ENCODE results near the gene MS4A15. TPM values are rescaled to one million over a fixed set of nuclear protein-coding genes. Genes with fewer than 3 reads are reported as not detected.
"Not testable (repeated sequence)": the region's sequence is repeated elsewhere in the genome, so short reads cannot be mapped to it uniquely, and the experiment has no call there.

The MS4A15 gene
- total and polyA plus RNA-seq, 2 experiments from 2014 or later, result not detected

DNA sequence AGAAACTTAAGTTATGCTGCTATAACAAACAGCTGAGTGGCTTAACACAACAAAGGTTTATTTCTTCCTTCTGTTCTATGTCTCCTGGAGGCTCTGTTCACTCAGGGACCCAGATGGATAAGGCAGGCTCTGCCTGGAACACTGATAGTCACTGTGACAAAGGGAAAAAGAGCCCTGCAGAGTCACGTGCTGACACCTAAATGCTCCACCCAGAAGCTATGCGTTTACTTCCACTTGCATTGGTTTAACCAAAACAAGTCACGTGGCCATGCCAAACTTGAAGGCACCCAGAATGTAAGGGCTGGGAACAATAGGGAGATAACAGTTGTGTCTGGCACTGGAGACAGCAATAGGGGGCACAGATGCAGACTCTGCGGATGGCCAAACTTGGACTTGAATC lies 3.4 kb upstream of the MS4A15 start:
- H3K27ac ChIP-seq, result no peak overlapping the region
- H3K4me3 ChIP-seq, result no peak overlapping the region
- no peaks in the 10 kb centered on the region for H3K9me3 ChIP-seq (ENCODE audit: low read depth)
- H3K27me3 ChIP-seq, result no peaks in the 10 kb centered on the region
- H3K36me3 ChIP-seq, result no peaks in the 10 kb centered on the region
- TF ChIP-seq, protein P1, sequence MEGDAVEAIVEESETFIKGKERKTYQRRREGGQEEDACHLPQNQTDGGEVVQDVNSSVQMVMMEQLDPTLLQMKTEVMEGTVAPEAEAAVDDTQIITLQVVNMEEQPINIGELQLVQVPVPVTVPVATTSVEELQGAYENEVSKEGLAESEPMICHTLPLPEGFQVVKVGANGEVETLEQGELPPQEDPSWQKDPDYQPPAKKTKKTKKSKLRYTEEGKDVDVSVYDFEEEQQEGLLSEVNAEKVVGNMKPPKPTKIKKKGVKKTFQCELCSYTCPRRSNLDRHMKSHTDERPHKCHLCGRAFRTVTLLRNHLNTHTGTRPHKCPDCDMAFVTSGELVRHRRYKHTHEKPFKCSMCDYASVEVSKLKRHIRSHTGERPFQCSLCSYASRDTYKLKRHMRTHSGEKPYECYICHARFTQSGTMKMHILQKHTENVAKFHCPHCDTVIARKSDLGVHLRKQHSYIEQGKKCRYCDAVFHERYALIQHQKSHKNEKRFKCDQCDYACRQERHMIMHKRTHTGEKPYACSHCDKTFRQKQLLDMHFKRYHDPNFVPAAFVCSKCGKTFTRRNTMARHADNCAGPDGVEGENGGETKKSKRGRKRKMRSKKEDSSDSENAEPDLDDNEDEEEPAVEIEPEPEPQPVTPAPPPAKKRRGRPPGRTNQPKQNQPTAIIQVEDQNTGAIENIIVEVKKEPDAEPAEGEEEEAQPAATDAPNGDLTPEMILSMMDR (IDR thresholded peaks at IDR 0.05; ENCODE audit: low read depth, low read length), result no peak
- no peaks in the 10 kb centered on the region for H3K4me1 ChIP-seq (ENCODE audit: low read depth)
- DNase-seq (ENCODE audit: low read depth in 1 of 2, low spot score in 1 of 2), result no peak

DNA sequence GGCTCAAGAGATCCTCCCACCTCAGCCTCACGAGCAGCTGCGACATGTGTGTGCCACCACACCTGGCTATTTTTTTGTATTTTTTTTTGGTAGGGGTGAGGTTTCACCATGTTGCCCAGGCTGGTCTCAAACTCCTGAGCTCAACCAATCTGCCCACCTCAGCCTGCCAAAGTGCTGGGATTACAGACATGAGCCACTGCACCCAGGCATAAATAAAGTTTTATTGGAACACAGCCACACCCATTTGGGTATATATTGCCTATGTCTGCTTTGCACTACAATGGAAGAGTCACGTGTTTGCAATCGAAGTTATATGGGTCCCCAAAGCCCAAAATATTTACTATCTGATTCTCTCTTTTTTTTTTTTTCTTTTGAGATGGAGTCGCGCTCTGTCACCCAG lies 1.8 kb upstream of the MS4A15 start:
- TF ChIP-seq, protein P1 (IDR thresholded peaks at IDR 0.05; ENCODE audit: low read depth, low read length), result no peak
- Histone ChIP-seq H3K36me3 (no peaks in the 10 kb centered on the region), H3K27me3 (no peaks in the 10 kb centered on the region), H3K4me1 (ENCODE audit: low read depth) (no peaks in the 10 kb centered on the region), H3K27ac (no peak overlapping the region), H3K9me3 (ENCODE audit: low read depth) (no peaks in the 10 kb centered on the region), H3K4me3 (no peak overlapping the region)
- no peak for DNase-seq (ENCODE audit: low read depth in 1 of 2, low spot score in 1 of 2)

DNA sequence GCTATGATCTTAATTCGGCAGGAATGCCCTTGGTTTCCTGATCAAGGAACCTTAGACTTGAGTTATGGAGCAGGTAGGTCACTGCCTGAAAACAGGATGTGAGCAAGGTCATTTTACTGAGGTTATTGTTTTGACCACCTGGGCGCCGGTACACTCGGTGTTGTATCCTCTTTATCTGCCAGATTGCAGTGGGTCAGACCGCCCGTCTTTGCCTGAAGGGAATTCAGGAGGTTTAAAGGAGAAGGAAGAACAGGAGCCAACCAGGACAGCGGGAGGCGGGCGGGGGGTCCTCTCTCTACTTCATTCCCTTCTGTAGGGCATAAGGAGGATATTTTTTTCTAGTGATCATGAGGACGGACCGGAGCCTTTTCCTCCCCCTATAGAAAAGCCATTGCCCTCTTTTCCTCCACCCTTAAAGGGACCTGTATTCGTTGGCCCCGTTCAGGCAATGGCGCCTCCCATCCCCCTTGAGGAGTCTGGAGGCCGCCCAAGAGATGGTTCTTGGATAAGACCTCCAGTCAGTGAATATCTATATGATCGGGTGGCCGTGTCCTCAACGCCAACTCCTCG lies 649 bp downstream of the MS4A15 start:
- no peaks in the 10 kb centered on the region for H3K9me3 ChIP-seq (ENCODE audit: low read depth)
- no peak overlapping the region for H3K27ac ChIP-seq
- no peaks in the 10 kb centered on the region for H3K4me1 ChIP-seq (ENCODE audit: low read depth)
- no peak for DNase-seq (ENCODE audit: low read depth in 1 of 2, low spot score in 1 of 2)
- no peaks in the 10 kb centered on the region for H3K36me3 ChIP-seq
- no peak overlapping the region for H3K4me3 ChIP-seq
- TF ChIP-seq, protein P1 (IDR thresholded peaks at IDR 0.05; ENCODE audit: low read depth, low read length), result no peak
- H3K27me3 ChIP-seq, result no peaks in the 10 kb centered on the region

DNA sequence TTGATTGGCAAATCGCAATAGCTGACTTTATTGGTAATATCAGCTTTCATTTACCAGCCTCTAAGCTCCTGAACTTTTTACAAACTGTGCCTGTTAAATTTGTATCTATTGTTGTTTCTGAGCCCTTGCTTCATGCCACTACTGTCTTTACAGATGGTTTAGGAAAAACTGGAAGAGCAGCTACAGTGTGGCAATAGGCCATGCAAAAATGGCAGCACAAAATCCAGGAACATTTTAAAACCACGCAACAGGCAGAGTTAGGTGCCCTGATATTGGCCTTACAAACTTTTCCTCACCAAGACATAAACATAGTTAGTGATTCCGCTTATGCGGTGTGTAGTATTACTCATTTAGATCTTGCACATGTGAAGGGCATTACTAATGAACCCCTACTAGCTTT lies 2.0 kb downstream of the MS4A15 start:
- not testable (repeated sequence) for H3K4me1 ChIP-seq (ENCODE audit: low read depth); H3K9me3 ChIP-seq (ENCODE audit: low read depth); H3K27me3 ChIP-seq; H3K27ac ChIP-seq; H3K36me3 ChIP-seq; DNase-seq (ENCODE audit: low read depth in 1 of 2, low spot score in 1 of 2); H3K4me3 ChIP-seq

DNA sequence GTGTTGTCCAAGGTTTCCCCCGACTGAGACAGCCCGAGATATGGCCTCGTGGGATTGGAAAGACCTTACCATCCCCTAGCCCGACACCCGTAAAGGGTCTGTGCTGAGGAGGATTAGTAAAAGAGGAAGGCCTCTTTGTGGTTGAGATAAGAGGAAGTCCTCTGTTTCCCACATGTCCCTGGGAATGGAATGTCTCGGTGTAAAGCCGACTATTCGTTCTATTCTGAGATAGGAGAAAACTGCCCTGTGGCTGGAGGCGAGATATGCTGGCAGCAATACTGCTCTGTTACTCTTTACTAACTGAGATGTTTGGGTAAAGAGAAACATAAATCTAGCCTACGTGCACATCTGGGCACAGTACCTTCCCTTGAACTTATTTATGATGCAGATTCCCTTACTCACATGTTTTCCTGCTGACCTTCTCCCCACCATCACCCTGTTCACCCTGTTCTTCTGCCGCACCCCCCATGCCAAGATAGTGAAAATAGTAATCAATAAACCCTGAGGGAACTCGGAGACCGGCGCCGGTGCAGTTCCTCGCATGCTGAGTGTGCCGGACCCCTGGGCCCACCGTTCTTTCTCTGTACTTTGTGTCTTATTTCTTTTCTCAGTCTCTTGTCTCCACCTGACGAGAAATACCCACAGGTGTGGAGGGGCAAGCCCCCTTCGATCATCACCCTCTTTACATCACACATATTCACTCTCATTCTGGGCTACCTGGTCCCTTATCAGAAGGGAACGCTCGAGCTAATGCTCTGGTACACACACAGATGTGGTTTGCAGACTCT lies 3.0 kb downstream of the MS4A15 start:
- not testable (repeated sequence) for H3K36me3 ChIP-seq; H3K27me3 ChIP-seq; H3K9me3 ChIP-seq (ENCODE audit: low read depth); H3K27ac ChIP-seq; H3K4me1 ChIP-seq (ENCODE audit: low read depth); H3K4me3 ChIP-seq
- DNase-seq (ENCODE audit: low read depth in 1 of 2, low spot score in 1 of 2), result peak in 1 of 2 donors; percentile 21

DNA sequence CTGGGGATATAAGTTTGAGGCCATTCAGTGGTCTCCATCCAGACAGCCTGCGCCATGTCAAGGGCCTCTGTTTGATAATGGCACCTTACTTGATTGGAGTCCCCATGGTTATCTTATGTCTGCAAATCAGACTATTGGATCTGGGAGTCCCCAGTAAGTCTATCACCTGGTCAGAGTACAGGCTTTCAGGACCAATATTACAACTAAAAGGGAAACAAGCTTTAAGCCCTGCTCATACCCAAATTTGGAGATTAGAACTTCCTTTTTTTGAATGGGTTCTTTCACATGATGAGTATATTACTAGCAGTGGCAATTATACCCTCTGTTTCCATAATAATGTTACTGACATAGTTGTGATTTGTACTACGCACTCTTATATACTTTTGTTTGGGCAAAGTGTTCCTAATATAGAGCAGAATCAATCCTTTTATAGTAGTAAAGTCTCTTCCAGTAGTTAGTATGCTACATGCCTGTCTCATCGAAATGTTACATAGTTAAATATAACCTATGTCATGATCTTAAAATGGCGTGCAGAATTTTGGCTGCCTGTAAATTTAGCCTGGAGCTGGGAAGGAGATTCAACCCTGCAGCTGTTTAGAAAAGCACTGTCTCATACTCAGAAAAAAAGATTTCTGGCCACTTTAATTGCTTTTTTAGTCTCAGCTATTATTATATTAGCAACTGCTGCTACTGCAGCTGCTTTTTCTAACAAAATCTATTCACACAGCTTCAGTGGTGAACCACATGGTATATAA lies 4.9 kb downstream of the MS4A15 start:
- Histone ChIP-seq H3K36me3 (no peaks in the 10 kb centered on the region), H3K4me1 (ENCODE audit: low read depth) (no peaks in the 10 kb centered on the region), H3K27ac (no peak overlapping the region), H3K9me3 (ENCODE audit: low read depth) (no peaks in the 10 kb centered on the region), H3K4me3 (no peak overlapping the region), H3K27me3 (no peaks in the 10 kb centered on the region)
- no peak for DNase-seq (ENCODE audit: low read depth in 1 of 2, low spot score in 1 of 2)
- TF ChIP-seq, protein P1 (IDR thresholded peaks at IDR 0.05; ENCODE audit: low read depth, low read length), result no peak
